HG03575 (cell line): ENCODE data around the gene ENTREP1.
"Not testable (repeated sequence)": the region's sequence is repeated elsewhere in the genome, so short reads cannot be mapped to it uniquely, and the experiment has no call there.

Source experiments
- ATAC-seq: cut with Tn5 transposase; IDR thresholded peaks from one replicate; pipeline ENCODE4 v1.9.1; 2021; ENCODE audit not compliant: unreplicated experiment, insufficient number of reproducible peaks, low FRiP score; ENCODE audit errors: extremely low read depth

The ENTREP1 gene, protein sequence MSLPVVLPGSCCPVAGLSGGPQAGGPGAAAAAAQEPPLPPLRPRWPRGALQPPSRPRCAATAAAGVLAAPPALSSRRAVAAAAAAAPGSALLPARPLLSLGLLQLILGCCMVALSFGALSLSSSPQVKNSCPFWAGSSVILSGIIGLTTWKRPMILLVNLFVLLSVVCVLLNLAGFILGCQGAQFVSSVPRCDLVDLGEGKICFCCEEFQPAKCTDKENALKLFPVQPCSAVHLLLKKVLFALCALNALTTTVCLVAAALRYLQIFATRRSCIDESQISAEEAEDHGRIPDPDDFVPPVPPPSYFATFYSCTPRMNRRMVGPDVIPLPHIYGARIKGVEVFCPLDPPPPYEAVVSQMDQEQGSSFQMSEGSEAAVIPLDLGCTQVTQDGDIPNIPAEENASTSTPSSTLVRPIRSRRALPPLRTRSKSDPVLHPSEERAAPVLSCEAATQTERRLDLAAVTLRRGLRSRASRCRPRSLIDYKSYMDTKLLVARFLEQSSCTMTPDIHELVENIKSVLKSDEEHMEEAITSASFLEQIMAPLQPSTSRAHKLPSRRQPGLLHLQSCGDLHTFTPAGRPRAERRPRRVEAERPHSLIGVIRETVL

DNA sequence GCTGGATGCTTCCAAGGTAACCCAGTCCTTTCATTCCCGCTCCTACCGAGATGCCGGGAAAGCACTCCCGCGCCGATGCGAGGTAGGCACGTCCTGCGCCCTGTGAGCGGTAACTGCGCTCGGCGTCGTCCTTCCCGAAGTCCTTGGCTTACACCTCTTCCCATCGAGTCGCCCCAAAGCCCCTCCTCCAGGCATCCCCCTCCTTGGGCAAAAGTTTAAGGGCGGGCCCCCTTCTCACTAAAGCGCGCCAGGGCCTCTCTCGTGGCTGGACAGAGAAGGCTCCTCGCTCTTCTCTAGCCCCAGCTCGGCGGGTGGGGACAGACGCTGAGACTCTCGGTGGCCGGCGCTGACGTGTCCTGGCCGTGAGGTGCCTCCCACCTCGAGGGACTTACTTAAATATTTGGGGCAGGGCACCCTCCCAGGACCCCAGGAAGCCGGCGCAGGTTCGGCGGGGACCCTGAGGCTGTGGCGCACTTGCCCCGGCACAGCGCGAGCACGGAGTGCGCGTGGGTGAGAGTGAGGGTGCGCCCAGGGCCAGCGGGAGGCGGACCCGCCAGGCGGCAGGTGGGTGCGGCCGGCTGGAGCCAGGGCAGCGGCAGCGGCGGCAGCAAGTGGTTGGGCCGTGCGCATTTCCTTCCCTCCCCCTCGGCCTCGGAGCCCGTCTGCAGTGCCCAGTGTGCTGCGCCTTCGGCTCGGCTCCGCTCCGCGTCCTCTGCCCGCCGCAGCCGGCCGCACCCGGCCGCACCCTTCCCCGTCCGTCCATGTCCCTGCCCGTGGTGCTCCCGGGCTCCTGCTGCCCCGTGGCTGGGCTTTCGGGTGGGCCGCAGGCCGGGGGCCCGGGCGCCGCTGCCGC, at the start of gene ENTREP1:
Gene ENTREP1 (plus strand): TSS at position 667 of the 853 bp plus-strand sequence. CDS start 95 bp downstream, at position 762.
- no peak for ATAC-seq

GRCh38 chr9:69276775-69277174, 48.2 kb upstream of the ENTREP1 start:
- no peak for ATAC-seq

GRCh38 chr9:69279084-69279731, 45.8 kb upstream of the ENTREP1 start:
- ATAC-seq: no peak

DNA sequence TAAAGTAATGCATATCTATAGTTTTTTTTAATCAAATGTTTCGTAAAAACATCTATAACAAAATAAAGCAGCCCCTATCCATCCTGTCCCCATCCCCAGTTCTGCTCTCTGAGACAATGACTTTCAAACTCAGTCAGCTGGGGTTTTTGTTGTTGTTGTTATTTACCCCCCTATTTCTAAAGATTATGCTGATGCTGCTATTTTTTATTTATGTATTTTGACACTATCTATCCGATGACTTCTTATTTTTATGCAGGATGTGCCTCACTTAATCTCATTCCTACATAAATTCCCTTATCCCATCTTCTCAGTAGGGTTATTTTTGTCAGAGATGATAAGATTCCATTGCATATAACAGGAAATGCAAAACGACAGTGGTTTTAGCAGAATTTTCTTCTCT, 45.3 kb upstream of the ENTREP1 start:
- no peak for ATAC-seq

- ATAC-seq: no peak
These were observed 42.0 kb upstream of the ENTREP1 start for GRCh38 chr9:69283003-69283402.

- no peak for ATAC-seq
These were observed 32.9 kb upstream of the ENTREP1 start for GRCh38 chr9:69292078-69292477.

- ATAC-seq: no peak
These were observed 31.9 kb upstream of the ENTREP1 start for GRCh38 chr9:69293156-69293555.

- no peak for ATAC-seq
These were observed 29.0 kb upstream of the ENTREP1 start for GRCh38 chr9:69295872-69296552.

- no peak for ATAC-seq
These were observed 27.6 kb upstream of the ENTREP1 start for GRCh38 chr9:69297300-69297980.

GRCh38 chr9:69299315-69299714, 25.7 kb upstream of the ENTREP1 start:
- no peak for ATAC-seq

DNA sequence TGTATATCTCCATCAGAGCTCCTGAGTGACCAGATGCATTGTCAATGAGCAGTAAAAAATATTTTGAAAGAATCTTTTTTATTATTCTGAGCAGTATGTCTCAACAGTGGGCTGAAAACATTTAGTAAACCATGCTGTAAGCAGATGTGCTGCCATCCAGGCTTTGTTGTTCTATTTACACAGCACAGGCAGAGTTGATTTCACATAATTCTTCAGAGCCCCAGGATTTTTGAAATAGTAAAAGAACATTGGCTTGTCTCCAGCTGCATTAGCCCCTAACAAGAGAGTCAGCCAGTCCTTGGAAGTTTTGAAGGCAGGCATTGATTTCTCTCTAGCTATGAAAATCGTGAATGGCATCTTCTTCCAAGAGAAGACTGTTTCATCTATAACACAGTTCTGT, 25.2 kb upstream of the ENTREP1 start:
- no peak for ATAC-seq

DNA sequence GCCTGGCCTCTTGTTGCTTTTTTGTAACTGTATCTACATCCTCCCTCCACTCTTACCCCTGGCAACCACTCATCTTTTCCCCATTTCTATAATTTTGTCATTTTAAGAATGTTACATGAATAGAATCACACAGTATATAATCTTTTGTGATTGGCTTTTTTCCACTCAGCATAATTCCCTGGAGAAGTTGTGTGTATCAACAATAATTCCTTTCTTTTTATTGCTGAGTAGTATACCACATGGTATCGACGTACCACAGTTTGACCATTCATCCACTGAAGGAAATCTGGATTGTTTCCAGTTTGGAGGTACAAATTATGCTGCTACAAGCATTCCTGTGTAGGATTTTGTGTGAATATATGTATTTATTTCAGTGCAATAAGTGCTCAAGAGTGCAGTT, 21.7 kb upstream of the ENTREP1 start:
- ATAC-seq: no peak

DNA sequence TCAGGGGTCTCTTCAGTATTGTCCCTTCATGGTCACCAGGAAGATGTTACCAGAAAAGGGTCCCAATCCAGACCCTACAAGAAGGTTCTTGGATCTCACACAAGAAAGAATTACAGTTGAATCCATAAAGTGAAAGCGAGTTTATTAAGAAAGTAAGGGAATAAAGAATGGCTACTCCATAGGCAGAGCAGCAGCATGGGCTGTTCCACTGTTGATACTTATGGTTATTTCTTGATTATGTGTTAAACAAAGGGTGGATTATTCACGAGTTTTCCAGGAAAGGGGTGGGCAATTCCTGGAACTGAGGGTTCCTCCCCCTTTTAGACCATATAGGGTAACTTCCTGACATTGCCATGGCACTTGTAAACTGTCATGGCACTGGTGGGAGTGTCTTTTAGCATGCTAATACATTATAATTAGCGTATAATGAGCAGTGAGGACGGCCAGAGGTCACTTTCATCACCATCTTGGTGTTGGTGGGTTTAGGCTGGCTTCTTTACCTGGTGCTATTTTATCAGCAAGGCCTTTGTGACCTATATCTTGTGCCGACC, 18.0 kb upstream of the ENTREP1 start:
- ATAC-seq: not testable (repeated sequence)

- no peak for ATAC-seq
These were observed 17.4 kb upstream of the ENTREP1 start for GRCh38 chr9:69307446-69308205.

DNA sequence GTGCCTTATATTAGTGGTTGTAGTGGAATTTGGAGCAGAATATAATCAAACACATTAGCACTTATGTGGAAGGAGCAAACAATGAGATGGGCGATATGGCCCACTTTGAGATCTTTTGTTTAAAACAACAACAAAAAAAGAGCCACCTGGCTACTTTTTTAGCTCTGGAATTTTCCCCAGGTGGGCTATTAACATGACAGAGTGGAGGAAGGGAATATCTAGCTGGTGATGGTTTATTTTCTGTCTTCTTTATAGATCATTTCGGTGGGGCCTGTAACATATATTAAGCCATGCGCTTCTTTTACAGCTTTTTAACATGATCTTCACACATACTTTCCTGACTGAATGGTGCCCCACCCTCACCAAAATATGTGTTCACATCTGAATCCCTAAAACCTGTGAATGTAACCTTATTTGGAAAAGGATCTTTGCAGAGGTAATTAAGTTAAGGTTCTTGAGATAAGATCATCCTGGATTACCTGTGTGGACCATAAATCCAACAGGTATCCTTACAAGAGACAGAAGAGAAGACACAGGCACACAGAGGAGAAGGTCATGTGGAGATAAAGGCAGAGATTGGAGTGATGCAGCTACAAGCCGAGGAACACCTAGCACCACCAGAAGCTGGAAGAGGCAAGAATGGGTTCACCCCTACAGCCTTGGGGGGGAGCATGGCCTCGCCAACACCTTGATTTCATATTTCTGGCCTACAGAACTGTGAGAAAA, 16.6 kb upstream of the ENTREP1 start:
- no peak for ATAC-seq

DNA sequence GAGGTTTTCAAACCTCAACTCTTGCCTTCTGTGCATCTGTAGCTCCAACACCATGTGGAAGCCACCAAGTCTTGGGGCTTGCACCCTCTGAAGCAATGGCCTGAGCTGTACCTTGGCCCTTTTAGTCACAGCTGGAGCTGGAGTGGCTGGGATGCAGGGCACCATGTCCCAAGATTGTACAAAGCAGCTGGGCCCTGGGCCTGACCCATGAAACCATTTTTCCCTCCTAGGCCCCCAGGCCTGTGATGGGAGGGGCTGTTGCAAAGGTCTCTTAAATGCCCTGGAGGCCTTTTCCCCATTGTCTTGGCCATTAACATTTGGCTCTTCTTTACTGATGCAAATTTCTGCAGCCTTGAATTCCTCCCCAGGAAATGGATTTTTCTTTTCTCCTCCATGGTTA, 11.8 kb upstream of the ENTREP1 start:
- ATAC-seq: no peak

GRCh38 chr9:69314547-69314946, 10.5 kb upstream of the ENTREP1 start:
- no peak for ATAC-seq
